GM12878 (cell line): Measurements from ENCODE around the gene POMT2. TPM values are rescaled to one million over a fixed set of nuclear protein-coding genes. Genes with fewer than 3 reads are reported as not detected.

Experiments
- ATAC-seq: fragments of 200-7000 bp; cut with Tn5 transposase; 3 replicates; pipeline ENCODE4 v1.9.1; 2020; ENCODE audit warnings: mild to moderate bottlenecking, moderate library complexity
- BruUV-seq: library from RNA; stranded (reverse); fragments of 400-500 nt; replicated peaks from 2 replicates; lab custom pipeline; 2021; lab: Mats Ljungman, UMichigan
- CTCF ChIA-PET: fragments of 300-600 bp; sonication (Branson Sonifier 250); formaldehyde crosslinking; extraction: SDS; loops from one replicate; lab custom pipeline; 2021; ENCODE audit warnings: inconsistent platforms; lab: Yijun Ruan, JAX
- POLR2A ChIA-PET: fragments of 350-600 bp; formaldehyde crosslinking; extraction: SDS; loops from one replicate; lab custom pipeline; 2021; ENCODE audit warnings: inconsistent platforms; lab: Charles Lee
- RAD21 ChIA-PET: fragments of 300-600 bp; sonication (Branson Sonifier 250); formaldehyde crosslinking; loops from one replicate; lab custom pipeline; 2023; ENCODE audit warnings: antibody characterized with exemption; ENCODE audit not compliant: unreplicated experiment; lab: Charles Lee
- SMC1A ChIA-PET: fragments of 300-600 bp; sonication (Branson Sonifier 250); formaldehyde crosslinking; loops from one replicate; lab custom pipeline; 2023; ENCODE audit not compliant: unreplicated experiment, uncharacterized antibody; lab: Charles Lee
- DNase-seq: peaks from one replicate; pipeline ENCODE4 v3.0.0-alpha.2; 2011; ENCODE audit warnings: low read depth, low spot score
- FAIRE-seq: peaks from 3 replicates; lab custom pipeline; 2011; peaks lifted over from hg19 to GRCh38; lab: Jason Lieb, UNC
- H2AFZ ChIP-seq: 2 replicates; pipeline ENCODE4 v1.6.0; 2011; ENCODE audit warnings: low read depth, low read length, control low read depth; ENCODE audit not compliant: control insufficient read depth
- H3K27ac ChIP-seq: 2 replicates; pipeline ENCODE4 v1.5.1; 2011; ENCODE audit warnings: control low read depth; ENCODE audit not compliant: control insufficient read depth, insufficient read depth
- H3K27me3 ChIP-seq, 2 experiments: replicated peaks in 1 of 2; 2 replicates each; pipeline versions ENCODE4 v1.6.0 to v1.6.1; 2011; ENCODE audit warnings: low read length in 1 of 2; ENCODE audit not compliant: control insufficient read depth in 2 of 2, insufficient read depth in 2 of 2
- H3K36me3 ChIP-seq, 2 experiments: 2 replicates each; pipeline ENCODE4 v1.5.1; 2011; ENCODE audit warnings: low read length in 1 of 2; ENCODE audit not compliant: control insufficient read depth in 2 of 2, insufficient read depth in 2 of 2
- H3K4me1 ChIP-seq: 2 replicates; pipeline ENCODE4 v1.6.1; 2011; ENCODE audit warnings: mild to moderate bottlenecking, low read length, moderate library complexity, mixed read lengths; ENCODE audit not compliant: control insufficient read depth, insufficient read depth
- H3K4me2 ChIP-seq: 2 replicates; pipeline ENCODE4 v1.6.0; 2011; ENCODE audit warnings: control low read depth; ENCODE audit not compliant: control insufficient read depth, insufficient read depth
- H3K4me3 ChIP-seq: fragments of 200-600 bp; sonication (generic); 2 replicates; pipeline ENCODE4 v1.5.1; 2016
- H3K79me2 ChIP-seq: 2 replicates; pipeline ENCODE4 v1.6.0; 2011; ENCODE audit warnings: low read length; ENCODE audit not compliant: control insufficient read depth, insufficient read depth
- H3K9ac ChIP-seq: 2 replicates; pipeline ENCODE4 v1.8.0; 2011; ENCODE audit warnings: low read length, control low read depth, mixed read lengths; ENCODE audit not compliant: control insufficient read depth, insufficient read depth
- H3K9me3 ChIP-seq: replicated peaks from 3 replicates; pipeline ENCODE4 v1.5.1; 2011; ENCODE audit warnings: mild to moderate bottlenecking, low read length; ENCODE audit not compliant: control insufficient read depth, insufficient read depth
- H4K20me1 ChIP-seq: 2 replicates; pipeline ENCODE4 v1.6.0; 2011; ENCODE audit not compliant: control insufficient read depth, insufficient read depth
- BHLHE40 ChIP-seq, 2 experiments: fragments of 450-650 bp in 1 of 2; IDR thresholded peaks; 2 replicates each; pipeline ENCODE4 v1.6.1; 2011 to 2017; ENCODE audit warnings: low read depth in 2 of 2, borderline replicate concordance in 1 of 2, improper control_type of control experiment in 1 of 2, low read length in 1 of 2, mild to moderate bottlenecking in 1 of 2
- E2F4 ChIP-seq: IDR thresholded peaks from 2 replicates; pipeline ENCODE4 v1.6.1; 2012; ENCODE audit warnings: low read depth, low read length, improper control_type of control experiment
- NBN ChIP-seq: fragments of 450-650 bp; IDR thresholded peaks from 2 replicates; pipeline ENCODE4 v1.6.1; 2016
- RB1 ChIP-seq: fragments of 450-650 bp; formaldehyde crosslinking; IDR thresholded peaks from 2 replicates; pipeline ENCODE4 v1.6.1; 2017; ENCODE audit warnings: mild to moderate bottlenecking, borderline replicate concordance
- ZNF622 ChIP-seq: fragments of 450-650 bp; IDR thresholded peaks from 2 replicates; pipeline ENCODE4 v1.6.1; 2017; ENCODE audit warnings: mild to moderate bottlenecking, inconsistent platforms
- ZNF687 ChIP-seq: fragments of 450-650 bp; IDR thresholded peaks from 2 replicates; pipeline ENCODE4 v1.6.1; 2017; ENCODE audit warnings: mild to moderate bottlenecking, moderate library complexity
- WGBS: methylation state at CpG from one replicate; pipeline ENCODE4 v1.1.6; 2016; ENCODE audit warnings: low lambda C conversion rate; ENCODE audit not compliant: insufficient replicate concordance, insufficient coverage; ENCODE audit errors: missing lambda C conversion rate; 5-methylcytosine and 5-hydroxymethylcytosine counted together
- in situ Hi-C: fragments of 300-500 bp; cut with MboI; formaldehyde crosslinking; loops from 9 replicates; pipeline ENCODE4 v1.14.3; 2018; ENCODE audit warnings: mixed read lengths
- intact Hi-C: fragments of 100-400 bp; cut with micrococcal nuclease; formaldehyde crosslinking; loops from one replicate; pipeline ENCODE4 v1.14.2; 2022; ENCODE audit not compliant: unreplicated experiment
- polyA plus RNA-seq, 11 experiments: library from polyadenylated mRNA; depleted of rRNA in 4 of 11; unstranded in 6 of 11; stranded (reverse) in 5 of 11; fragments of >200 nt; fragmentation: Nextera tagmentation in 4 of 11; fragmentation: Illumina TruSeq in 1 of 11; extraction: Ambion mirVana in 4 of 11; extraction: Trizol in 1 of 11; gene quantifications; 1 replicate in 1 of 11; 2 replicates in 10 of 11; pipeline versions ENCODE4 v1.2.1 to v1.2.3, GENCODE V29; 2011 to 2016; ENCODE audit warnings: inconsistent platforms in 2 of 11, missing spikeins in 2 of 11, low read depth in 1 of 11
- total RNA-seq, 4 experiments: library from RNA; depleted of rRNA in 3 of 4; stranded (reverse); fragments of >200 nt in 3 of 4; fragmentation: Illumina TruSeq in 1 of 4; extraction: Trizol in 1 of 4; gene quantifications; 2 replicates each; pipeline versions ENCODE4 v1.2.1 to v1.2.3, GENCODE V29; 2013 to 2021
- TF ChIP-seq, protein P1 (sequence below): IDR thresholded peaks from 2 replicates; pipeline ENCODE4 v1.6.1; 2011; ENCODE audit warnings: borderline replicate concordance, low read depth, mild to moderate bottlenecking, moderate library complexity, low read length; ENCODE audit not compliant: insufficient read depth, poor library complexity, severe bottlenecking
- TF ChIP-seq, protein P2 (sequence below): fragments of 450-650 bp; IDR thresholded peaks from 2 replicates; pipeline ENCODE4 v1.6.1; 2017; ENCODE audit warnings: mild to moderate bottlenecking, moderate library complexity

The POMT2 gene
- total and polyA plus RNA-seq, 10 of the 15 experiments (the other 5 are each of a cell fraction or from before 2014, with no cell fraction given), result 0.23 to 13.9 (median 6.5) TPM

GRCh38 chr14:77265187-77265515 is 55.5 kb downstream of the POMT2 start (continued):
- TF ChIP-seq, protein P1, sequence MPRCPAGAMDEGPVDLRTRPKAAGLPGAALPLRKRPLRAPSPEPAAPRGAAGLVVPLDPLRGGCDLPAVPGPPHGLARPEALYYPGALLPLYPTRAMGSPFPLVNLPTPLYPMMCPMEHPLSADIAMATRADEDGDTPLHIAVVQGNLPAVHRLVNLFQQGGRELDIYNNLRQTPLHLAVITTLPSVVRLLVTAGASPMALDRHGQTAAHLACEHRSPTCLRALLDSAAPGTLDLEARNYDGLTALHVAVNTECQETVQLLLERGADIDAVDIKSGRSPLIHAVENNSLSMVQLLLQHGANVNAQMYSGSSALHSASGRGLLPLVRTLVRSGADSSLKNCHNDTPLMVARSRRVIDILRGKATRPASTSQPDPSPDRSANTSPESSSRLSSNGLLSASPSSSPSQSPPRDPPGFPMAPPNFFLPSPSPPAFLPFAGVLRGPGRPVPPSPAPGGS, result no peak
- no peak for TF ChIP-seq RB1
- no peak for TF ChIP-seq NBN
- TF ChIP-seq ZNF687, result no peak
- no peak for TF ChIP-seq ZNF622
- TF ChIP-seq, all 136 proteins: peak for 0

- 38% methylated on average over 16 of the region's 16 CpGs for WGBS
- no peak overlapping the region for H3K27ac ChIP-seq
- RAD21 ChIA-PET, result no interaction called here
- no peaks in the 10 kb centered on the region for H3K36me3 ChIP-seq
- POLR2A ChIA-PET, result no interaction called here
- H3K4me1 ChIP-seq, result no peaks in the 10 kb centered on the region
- CTCF ChIA-PET, result no interaction called here
- no peak overlapping the region for H2AFZ ChIP-seq
- SMC1A ChIA-PET, result interaction anchor here (0.6 kb wide), 1 partner anchor 822 kb away, joined by 4 read pairs; no protein-coding TSS in a partner anchor
- H3K4me2 ChIP-seq, result no peak overlapping the region
- no peaks in the 10 kb centered on the region for H4K20me1 ChIP-seq
- DNase-seq (no peak), FAIRE-seq (no peak), ATAC-seq (no peak)
- H3K4me3 ChIP-seq, result no peak overlapping the region
- peaks cover 0 to 8% of the 10 kb centered on the region in 2 experiments; a peak in 3 of 4 replicates for H3K27me3 ChIP-seq
- no peaks in the 10 kb centered on the region for H3K9me3 ChIP-seq
- H3K79me2 ChIP-seq, result no peaks in the 10 kb centered on the region
- BruUV-seq, result no TSS peak
- in situ Hi-C loops, result no loop called here
- no peak overlapping the region for H3K9ac ChIP-seq
- intact Hi-C loops, result no loop called here
- TF ChIP-seq, protein P2, sequence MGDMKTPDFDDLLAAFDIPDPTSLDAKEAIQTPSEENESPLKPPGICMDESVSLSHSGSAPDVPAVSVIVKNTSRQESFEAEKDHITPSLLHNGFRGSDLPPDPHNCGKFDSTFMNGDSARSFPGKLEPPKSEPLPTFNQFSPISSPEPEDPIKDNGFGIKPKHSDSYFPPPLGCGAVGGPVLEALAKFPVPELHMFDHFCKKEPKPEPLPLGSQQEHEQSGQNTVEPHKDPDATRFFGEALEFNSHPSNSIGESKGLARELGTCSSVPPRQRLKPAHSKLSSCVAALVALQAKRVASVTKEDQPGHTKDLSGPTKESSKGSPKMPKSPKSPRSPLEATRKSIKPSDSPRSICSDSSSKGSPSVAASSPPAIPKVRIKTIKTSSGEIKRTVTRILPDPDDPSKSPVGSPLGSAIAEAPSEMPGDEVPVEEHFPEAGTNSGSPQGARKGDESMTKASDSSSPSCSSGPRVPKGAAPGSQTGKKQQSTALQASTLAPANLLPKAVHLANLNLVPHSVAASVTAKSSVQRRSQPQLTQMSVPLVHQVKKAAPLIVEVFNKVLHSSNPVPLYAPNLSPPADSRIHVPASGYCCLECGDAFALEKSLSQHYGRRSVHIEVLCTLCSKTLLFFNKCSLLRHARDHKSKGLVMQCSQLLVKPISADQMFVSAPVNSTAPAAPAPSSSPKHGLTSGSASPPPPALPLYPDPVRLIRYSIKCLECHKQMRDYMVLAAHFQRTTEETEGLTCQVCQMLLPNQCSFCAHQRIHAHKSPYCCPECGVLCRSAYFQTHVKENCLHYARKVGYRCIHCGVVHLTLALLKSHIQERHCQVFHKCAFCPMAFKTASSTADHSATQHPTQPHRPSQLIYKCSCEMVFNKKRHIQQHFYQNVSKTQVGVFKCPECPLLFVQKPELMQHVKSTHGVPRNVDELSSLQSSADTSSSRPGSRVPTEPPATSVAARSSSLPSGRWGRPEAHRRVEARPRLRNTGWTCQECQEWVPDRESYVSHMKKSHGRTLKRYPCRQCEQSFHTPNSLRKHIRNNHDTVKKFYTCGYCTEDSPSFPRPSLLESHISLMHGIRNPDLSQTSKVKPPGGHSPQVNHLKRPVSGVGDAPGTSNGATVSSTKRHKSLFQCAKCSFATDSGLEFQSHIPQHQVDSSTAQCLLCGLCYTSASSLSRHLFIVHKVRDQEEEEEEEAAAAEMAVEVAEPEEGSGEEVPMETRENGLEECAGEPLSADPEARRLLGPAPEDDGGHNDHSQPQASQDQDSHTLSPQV, result no peak
- no peak for TF ChIP-seq BHLHE40 (IDR thresholded peaks at IDR 0.05; ENCODE audit: borderline replicate concordance in 1 of 2, low read depth in 2 of 2, low read length in 1 of 2)
- TF ChIP-seq E2F4, result no peak
Observed at GRCh38 chr14:77264466-77265186, 56.1 kb downstream of the POMT2 start.
